ENCODE results near the gene ASB6. TPM values are rescaled to one million over a fixed set of nuclear protein-coding genes. Genes with fewer than 3 reads are reported as not detected.

The ASB6 gene
- total and polyA plus RNA-seq, 2 of the 13 experiments (the other 11 are each of a cell fraction or from before 2014, with no cell fraction given) = 8.2 to 8.4 TPM

GRCh38 chr9:129597355-129598088, 44.4 kb downstream of the ASB6 start (continued):
- TF ChIP-seq TFDP2 (CRISPR knock-in tag; IDR thresholded peaks at IDR 0.05) = peak; percentile 78
- no peak; the same call in 1 of the 2 replicates for TF ChIP-seq HOMEZ (CRISPR knock-in tag; IDR thresholded peaks at IDR 0.05; ENCODE audit: low read depth)
- peak; percentile 55 for TF ChIP-seq TAF15 (IDR thresholded peaks at IDR 0.05; ENCODE audit: low read depth, low read length, poor library complexity, severe bottlenecking)
- TF ChIP-seq GPBP1L1 (CRISPR knock-in tag; IDR thresholded peaks at IDR 0.05) = no peak
- TF ChIP-seq HOXA9 (CRISPR knock-in tag; IDR thresholded peaks at IDR 0.05; ENCODE audit: borderline replicate concordance) = no peak; the same call in 1 of the 2 replicates
- TF ChIP-seq ZBTB14 (CRISPR knock-in tag; IDR thresholded peaks at IDR 0.05) = peak; percentile 46; the same call in 1 of the 2 replicates
- no peak for TF ChIP-seq JARID2 (CRISPR knock-in tag; IDR thresholded peaks at IDR 0.05; ENCODE audit: insufficient replicate concordance)
- TF ChIP-seq NFE2L2 (IDR thresholded peaks at IDR 0.05; ENCODE audit: low read length) = no peak
- TF ChIP-seq ZNF543 (CRISPR knock-in tag; IDR thresholded peaks at IDR 0.05) = peak; percentile 85; the same call in 1 of the 2 replicates
- no peak for TF ChIP-seq PAF1 (CRISPR knock-in tag; IDR thresholded peaks at IDR 0.05)
- TF ChIP-seq MLXIP (CRISPR knock-in tag; IDR thresholded peaks at IDR 0.05; ENCODE audit: borderline replicate concordance) = 0 out of 2 replicates have a peak, but pooled peaks have one; percentile 71
- no peak for TF ChIP-seq GRHL1 (CRISPR knock-in tag; conservative IDR thresholded peaks at IDR 0.05)
- peak; percentile 74; the same call in 1 of the 2 replicates for TF ChIP-seq CCDC6 (CRISPR knock-in tag; IDR thresholded peaks at IDR 0.05)
- peak; percentile 81; the same call in 1 of the 2 replicates for TF ChIP-seq ZNF777 (CRISPR knock-in tag; IDR thresholded peaks at IDR 0.05)
- no peak for TF ChIP-seq ZNF33B (CRISPR knock-in tag; IDR thresholded peaks at IDR 0.05)
- peak; percentile 66; the same call in 1 of the 2 replicates for TF ChIP-seq ZNF17 (CRISPR knock-in tag; IDR thresholded peaks at IDR 0.05)
- peak; percentile 53; the same call in 1 of the 2 replicates for TF ChIP-seq PHF20 (CRISPR knock-in tag; IDR thresholded peaks at IDR 0.05)
